GM19099 (cell line): ENCODE measurements around the gene EEF2K.

Source experiments
- POLR2A ChIP-seq: IDR thresholded peaks from 3 replicates; pipeline ENCODE4 v1.6.1; 2011; ENCODE audit warnings: low read depth; ENCODE audit not compliant: insufficient read length; ENCODE audit errors: extremely low read depth

EEF2K gene

GRCh38 chr16:22217890-22218730 is 12.0 kb downstream of the EEF2K start:
- peak; percentile 36 for TF ChIP-seq POLR2A

DNA sequence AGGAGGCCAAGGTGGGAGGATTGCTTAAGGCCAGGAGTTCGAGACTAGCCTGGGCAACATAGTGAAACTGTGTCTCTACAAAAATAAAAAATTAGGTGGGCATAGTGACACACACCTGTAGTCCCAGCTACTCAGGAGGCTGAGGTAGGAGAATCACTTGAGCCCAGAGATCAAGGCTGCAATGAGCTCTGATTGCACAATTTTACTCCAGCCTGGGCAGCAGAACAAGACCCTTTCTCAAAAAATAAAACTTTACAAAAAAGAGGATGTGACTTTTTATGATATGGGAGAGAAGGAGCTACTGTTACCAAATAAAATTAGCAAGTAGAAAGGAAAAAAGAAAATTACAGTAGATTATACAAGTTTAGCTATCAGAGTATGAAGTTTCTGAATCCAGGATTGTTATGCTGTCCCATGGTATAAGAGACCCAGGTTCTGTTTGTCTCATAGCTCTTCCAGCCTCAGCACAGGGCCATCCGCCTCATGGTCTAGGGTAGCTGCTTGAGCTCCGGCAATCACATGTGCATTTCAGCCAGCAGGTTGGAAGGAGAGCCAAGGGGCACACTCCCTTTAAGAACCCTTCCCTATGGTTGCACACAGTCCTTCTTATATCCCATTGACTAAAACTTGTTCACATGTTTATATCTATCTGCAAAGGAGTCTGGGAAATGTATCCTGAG is 13.5 kb downstream of the EEF2K start:
- TF ChIP-seq POLR2A: no peak

GRCh38 chr16:22220069-22220440 is 14.0 kb downstream of the EEF2K start:
- no peak for TF ChIP-seq POLR2A

DNA sequence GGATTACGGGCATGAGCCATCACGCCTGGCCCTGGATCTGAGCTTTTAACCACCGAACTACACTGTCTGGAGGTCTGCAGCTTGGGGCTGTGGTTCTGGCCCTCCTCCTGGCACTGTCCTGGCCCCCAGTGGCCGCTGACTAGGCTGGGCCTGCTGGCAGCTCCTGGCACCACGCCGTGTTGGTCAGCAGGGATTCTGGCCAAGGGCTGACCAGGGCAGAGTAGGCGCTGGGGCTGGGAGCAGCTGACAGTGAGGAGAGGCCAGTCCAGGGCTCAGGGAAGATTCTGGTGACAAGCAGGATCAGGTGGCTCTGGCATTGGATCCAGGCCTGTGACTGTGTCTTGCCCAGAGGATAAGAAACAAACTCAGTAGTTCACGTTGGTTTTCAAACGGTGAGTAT is 14.6 kb downstream of the EEF2K start:
- TF ChIP-seq POLR2A: no peak

DNA sequence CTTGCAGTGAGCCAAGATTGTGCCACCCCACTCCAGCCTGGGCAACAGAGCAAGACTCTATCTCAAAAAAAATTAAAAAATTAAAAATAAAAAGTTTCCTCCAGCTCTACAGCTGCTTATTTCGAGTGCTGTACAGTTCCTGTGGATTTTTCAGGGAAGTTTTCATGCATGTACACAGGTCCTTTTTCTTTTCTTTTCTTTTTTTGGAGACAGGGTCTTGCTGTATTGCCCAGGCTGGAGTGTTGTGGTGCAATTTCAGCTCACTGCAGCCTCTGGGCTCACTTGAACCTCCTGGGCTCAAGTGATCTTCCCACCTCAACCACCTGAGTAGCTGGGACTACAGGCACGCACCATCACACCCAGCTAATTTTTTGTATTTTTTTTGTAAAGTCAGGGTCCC is 15.9 kb downstream of the EEF2K start:
- no peak for TF ChIP-seq POLR2A

GRCh38 chr16:22222998-22223397 is 16.9 kb downstream of the EEF2K start:
- TF ChIP-seq POLR2A: no peak

GRCh38 chr16:22225060-22225459 is 19.0 kb downstream of the EEF2K start:
- TF ChIP-seq POLR2A: no peak

GRCh38 chr16:22229889-22230288 is 23.8 kb downstream of the EEF2K start:
- TF ChIP-seq POLR2A: no peak

DNA sequence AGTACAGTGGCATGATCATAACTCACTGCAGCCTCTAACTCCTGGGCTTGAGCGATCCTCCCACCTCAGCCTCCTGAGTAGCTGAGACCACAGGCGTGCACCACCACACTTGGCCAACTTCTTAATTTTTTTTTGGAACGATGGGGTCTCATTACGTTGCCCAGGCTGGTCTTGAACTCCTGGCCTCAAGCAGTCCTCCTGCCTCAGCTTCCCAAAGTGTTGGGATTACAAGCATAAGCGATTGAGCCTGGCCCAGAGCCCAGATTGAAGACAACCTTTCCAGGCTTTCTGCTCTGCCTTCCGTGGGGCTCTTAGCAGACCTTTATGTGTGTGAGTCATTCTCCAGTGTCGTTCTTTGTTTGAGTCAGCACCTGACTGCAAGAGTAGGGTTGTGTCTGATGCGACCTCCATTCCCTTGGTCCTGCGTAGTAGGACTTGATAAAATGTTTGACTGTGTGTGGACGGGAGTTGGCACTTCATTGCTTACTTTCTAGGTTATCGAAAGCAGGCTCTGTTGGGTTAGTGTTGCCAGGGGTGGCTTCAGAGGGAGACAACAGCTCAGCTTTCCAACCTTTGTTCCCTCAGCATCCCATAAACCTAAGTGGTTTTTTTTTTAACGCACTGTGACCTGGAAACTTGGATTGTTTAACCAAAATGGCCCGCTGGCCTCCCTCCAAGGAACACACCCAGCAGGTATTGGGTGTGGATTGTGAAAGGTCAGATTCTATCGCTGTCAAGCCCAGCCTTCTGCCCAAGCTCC is 26.4 kb downstream of the EEF2K start:
- no peak for TF ChIP-seq POLR2A

DNA sequence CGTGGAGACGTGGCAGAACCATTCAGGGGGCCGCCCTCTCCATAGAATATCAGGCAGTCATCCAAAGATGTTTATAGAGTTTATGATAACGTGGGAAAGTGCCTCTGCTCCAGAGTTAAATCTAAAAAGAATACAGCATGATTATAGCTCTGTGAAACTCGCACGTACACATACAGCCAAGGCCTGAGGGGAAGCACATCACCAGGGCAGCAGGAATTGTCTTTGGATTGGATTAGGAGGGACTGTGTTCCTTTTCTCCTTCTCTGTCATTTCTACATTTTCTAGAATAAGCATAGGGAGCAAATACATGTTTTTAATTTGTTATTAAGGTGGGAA is 26.9 kb downstream of the EEF2K start:
- TF ChIP-seq POLR2A: no peak

GRCh38 chr16:22235839-22236745 is 30.0 kb downstream of the EEF2K start:
- no peak for TF ChIP-seq POLR2A

DNA sequence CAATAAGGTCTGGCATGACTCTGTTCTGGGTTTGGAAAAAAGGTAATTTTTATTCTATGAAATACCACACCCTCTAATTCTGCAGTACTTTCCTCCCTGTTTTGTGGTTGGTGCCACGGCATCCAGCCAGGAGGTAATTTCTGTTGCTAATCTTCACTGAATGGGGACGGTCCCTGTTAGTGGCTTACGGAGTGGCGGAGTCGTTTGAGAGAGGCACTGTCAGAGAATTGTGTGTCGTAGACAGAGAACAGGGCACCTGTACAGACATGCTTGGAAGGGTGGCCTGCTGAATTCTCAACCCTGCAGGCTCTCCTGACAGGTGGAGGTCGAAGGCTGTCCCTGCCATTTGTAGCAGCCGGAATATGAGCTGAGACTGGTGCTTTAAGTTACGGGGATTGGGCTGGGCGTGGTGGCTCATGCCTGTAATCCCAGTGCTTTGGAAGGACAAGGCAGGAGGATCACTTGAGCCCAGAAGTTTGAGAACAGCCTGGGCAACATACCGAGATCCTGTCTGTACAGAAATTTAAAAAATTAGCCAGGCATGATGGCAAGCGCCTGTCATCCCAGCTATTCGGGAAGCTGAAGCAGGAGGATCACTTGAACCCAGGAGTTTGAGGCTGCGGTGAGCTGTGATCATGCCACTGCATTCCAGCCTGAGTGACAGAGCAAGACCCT is 33.2 kb downstream of the EEF2K start:
- TF ChIP-seq POLR2A: no peak

DNA sequence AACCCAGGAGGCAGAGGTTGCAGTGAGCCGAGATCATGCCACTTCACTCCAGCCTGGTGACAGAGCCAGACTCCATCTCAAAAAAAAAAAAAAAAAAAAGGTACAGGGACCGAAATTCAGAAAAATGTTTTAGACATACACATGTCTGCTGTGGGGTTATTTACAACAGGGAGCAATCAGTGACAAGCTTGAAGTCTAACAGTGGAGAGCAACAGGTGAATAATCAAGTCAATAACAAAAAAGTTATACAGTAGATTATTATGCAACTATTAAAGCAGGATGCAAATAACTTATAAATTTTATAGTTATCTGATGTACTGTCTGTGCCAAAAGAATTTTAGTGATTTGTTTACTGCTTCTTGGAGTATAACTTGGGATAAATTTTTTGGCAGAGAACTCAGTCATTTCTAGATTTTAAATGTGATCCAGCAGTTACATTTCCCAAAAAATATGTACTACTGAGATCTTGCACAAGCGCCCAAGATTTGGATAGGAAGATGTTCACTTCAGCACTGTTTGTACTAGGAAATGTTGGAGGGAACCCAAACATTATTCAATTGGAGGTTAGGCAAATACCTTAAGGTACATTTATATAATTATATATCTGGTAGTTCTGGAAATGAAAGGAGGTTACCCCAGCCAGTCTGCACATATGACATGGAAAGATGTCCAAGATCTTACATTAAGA is 34.1 kb downstream of the EEF2K start:
- no peak for TF ChIP-seq POLR2A

GRCh38 chr16:22250522-22250921 is 44.4 kb downstream of the EEF2K start:
- TF ChIP-seq POLR2A: no peak
